AG08396 (cell line): ENCODE measurements around the gene TFPI.
A peak's percentile ranks its signal among the peaks of the same experiment; 100 is the strongest.
"Not testable (repeated sequence)": the region's sequence is repeated elsewhere in the genome, so short reads cannot be mapped to it uniquely, and the experiment has no call there.

Source experiments
- DNase-seq: peaks from one replicate; pipeline ENCODE4 v3.0.0; 2012; ENCODE audit warnings: low spot score, mixed read lengths

TFPI gene

GRCh38 chr2:187552828-187553681 lies 1.2 kb downstream of the TFPI start:
- peak; percentile 41 for DNase-seq

GRCh38 chr2:187552381-187552780 lies 1.9 kb downstream of the TFPI start:
- no peak for DNase-seq

GRCh38 chr2:187550857-187551256 lies 3.4 kb downstream of the TFPI start:
- DNase-seq: no peak

GRCh38 chr2:187549951-187550555 lies 4.2 kb downstream of the TFPI start:
- DNase-seq: no peak

- no peak for DNase-seq
Observed at GRCh38 chr2:187549193-187549592, 5.0 kb downstream of the TFPI start.

GRCh38 chr2:187548656-187549055 lies 5.6 kb downstream of the TFPI start:
- no peak for DNase-seq

- DNase-seq: peak; percentile 78
Observed at GRCh38 chr2:187547353-187547979, 6.8 kb downstream of the TFPI start.

GRCh38 chr2:187546762-187547333 lies 7.4 kb downstream of the TFPI start:
- no peak for DNase-seq

- no peak for DNase-seq
Observed at GRCh38 chr2:187545238-187545751, 8.9 kb downstream of the TFPI start.

- DNase-seq: no peak
Observed at GRCh38 chr2:187544371-187545080, 9.7 kb downstream of the TFPI start.

- no peak for DNase-seq
Observed at GRCh38 chr2:187543488-187543887, 10.7 kb downstream of the TFPI start.

- DNase-seq: no peak
Observed at GRCh38 chr2:187542123-187542522, 12.1 kb downstream of the TFPI start.

- peak; percentile 39 for DNase-seq
Observed at GRCh38 chr2:187541086-187542085, 12.8 kb downstream of the TFPI start.

GRCh38 chr2:187538222-187538621 lies 16.0 kb downstream of the TFPI start:
- DNase-seq: not testable (repeated sequence)

- DNase-seq: not testable (repeated sequence)
Observed at GRCh38 chr2:187535381-187535780, 18.9 kb downstream of the TFPI start.

- DNase-seq: no peak
Observed at GRCh38 chr2:187532333-187533120, 21.7 kb downstream of the TFPI start.

GRCh38 chr2:187529977-187530721 lies 24.1 kb downstream of the TFPI start:
- DNase-seq: no peak

GRCh38 chr2:187529248-187529976 lies 24.8 kb downstream of the TFPI start:
- DNase-seq: no peak
